ENCODE data around the gene CNTN5.

The CNTN5 gene

DNA sequence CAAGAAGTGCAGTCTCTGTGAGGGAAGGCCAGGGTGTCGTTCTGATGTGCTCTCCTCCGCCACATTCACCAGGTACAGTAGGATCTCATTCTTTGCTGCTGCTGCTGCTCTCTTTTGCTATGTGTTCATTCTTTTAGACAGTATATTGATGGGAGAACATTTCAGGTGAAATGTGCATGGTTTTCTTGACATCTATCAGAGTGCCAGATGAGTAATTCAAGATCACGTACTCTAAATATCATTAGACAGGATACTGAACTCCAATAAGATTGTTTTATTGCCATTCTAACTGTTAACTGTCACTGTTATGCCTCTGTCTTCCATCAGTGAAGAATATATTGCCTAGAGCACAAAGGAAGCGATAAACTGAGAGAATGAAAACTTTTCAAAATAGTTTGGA lies 895.3 kb downstream of the CNTN5 start:
- ATAC-seq (replicated peaks; ENCODE audit: extremely low read depth, poor library complexity, severe bottlenecking) = no peak
- Mint-ChIP-seq H3K27me3 (no peaks in the 10 kb centered on the region), H3K4me1 (no peaks in the 10 kb centered on the region), H3K9me3 (peaks cover 31% of the 10 kb centered on the region), H3K4me3 (no peak overlapping the region), H3K27ac (ENCODE audit: low read depth) (no peak overlapping the region), H3K36me3 (ENCODE audit: insufficient read depth) (no peaks in the 10 kb centered on the region)
- no peak for DNase-seq (ENCODE audit: low spot score in 2 of 2)

GRCh38 chr11:99918761-99919160 lies 898.0 kb downstream of the CNTN5 start:
- H3K9me3 Mint-ChIP-seq = peaks cover 37% of the 10 kb centered on the region
- H3K27me3 Mint-ChIP-seq = no peaks in the 10 kb centered on the region
- H3K27ac Mint-ChIP-seq (ENCODE audit: low read depth) = no peak overlapping the region
- H3K4me3 Mint-ChIP-seq = no peak overlapping the region
- DNase-seq (ENCODE audit: low spot score in 2 of 2) = no peak
- no peaks in the 10 kb centered on the region for H3K4me1 Mint-ChIP-seq
- ATAC-seq (replicated peaks; ENCODE audit: extremely low read depth, poor library complexity, severe bottlenecking) = no peak
- no peaks in the 10 kb centered on the region for H3K36me3 Mint-ChIP-seq (ENCODE audit: insufficient read depth)

GRCh38 chr11:99920956-99921355 lies 900.2 kb downstream of the CNTN5 start:
- H3K4me1 Mint-ChIP-seq = no peaks in the 10 kb centered on the region
- no peak overlapping the region for H3K4me3 Mint-ChIP-seq
- no peaks in the 10 kb centered on the region for H3K27me3 Mint-ChIP-seq
- no peak for DNase-seq (ENCODE audit: low spot score in 2 of 2)
- H3K36me3 Mint-ChIP-seq (ENCODE audit: insufficient read depth) = no peaks in the 10 kb centered on the region
- H3K9me3 Mint-ChIP-seq = peaks cover 45% of the 10 kb centered on the region
- H3K27ac Mint-ChIP-seq (ENCODE audit: low read depth) = no peak overlapping the region
- ATAC-seq (replicated peaks; ENCODE audit: extremely low read depth, poor library complexity, severe bottlenecking) = no peak

DNA sequence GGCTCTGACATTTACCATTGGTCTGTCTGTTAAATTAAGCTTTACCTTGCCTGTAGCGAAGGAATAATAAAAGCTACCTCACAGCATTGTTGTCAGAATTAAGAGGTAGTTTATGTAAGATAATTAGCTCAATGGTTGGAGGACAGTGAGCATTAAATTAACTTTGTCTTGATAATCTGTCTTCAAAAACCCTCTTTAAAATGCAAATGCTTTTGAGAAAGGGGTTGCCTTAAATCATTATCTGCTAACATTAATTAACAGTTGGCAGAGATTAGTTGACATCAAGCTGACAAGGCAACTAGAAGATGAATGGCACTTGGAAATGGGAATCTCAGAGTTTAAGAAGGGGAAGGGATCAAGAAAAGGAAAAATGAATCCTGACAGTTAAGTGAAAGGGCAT lies 905.2 kb downstream of the CNTN5 start:
- no peaks in the 10 kb centered on the region for H3K27me3 Mint-ChIP-seq
- H3K36me3 Mint-ChIP-seq (ENCODE audit: insufficient read depth) = no peaks in the 10 kb centered on the region
- H3K4me3 Mint-ChIP-seq = no peak overlapping the region
- no peak for DNase-seq (ENCODE audit: low spot score in 2 of 2)
- no peak overlapping the region for H3K27ac Mint-ChIP-seq (ENCODE audit: low read depth)
- H3K9me3 Mint-ChIP-seq = peaks cover 32% of the 10 kb centered on the region
- H3K4me1 Mint-ChIP-seq = no peaks in the 10 kb centered on the region
- ATAC-seq (replicated peaks; ENCODE audit: extremely low read depth, poor library complexity, severe bottlenecking) = no peak

GRCh38 chr11:99932684-99933083 lies 911.9 kb downstream of the CNTN5 start:
- no peaks in the 10 kb centered on the region for H3K27me3 Mint-ChIP-seq

DNA sequence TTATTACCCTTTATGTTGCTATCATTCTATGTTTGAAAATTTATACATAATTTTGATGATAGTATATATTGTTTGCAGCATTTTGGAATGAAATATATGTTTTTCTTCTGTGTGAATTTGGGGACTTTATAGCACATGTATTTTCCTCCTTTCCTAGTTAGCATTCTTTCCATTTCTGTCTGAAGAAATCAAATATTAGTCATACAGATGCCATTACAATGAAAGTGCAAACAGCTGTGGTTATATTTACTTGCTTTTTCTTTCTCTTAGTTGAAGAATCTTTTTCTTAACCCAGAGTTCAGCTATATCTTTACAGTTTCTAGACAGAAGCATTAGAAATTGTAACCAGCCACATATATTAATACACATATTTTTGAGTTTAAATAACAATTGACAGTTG lies 913.3 kb downstream of the CNTN5 start:
- H3K9me3 Mint-ChIP-seq = peaks cover 22% of the 10 kb centered on the region
- ATAC-seq (replicated peaks; ENCODE audit: extremely low read depth, poor library complexity, severe bottlenecking) (no peak), DNase-seq (ENCODE audit: low spot score in 2 of 2) (no peak)
- H3K27ac Mint-ChIP-seq (ENCODE audit: low read depth) = no peak overlapping the region
- H3K4me3 Mint-ChIP-seq = no peak overlapping the region
- no peaks in the 10 kb centered on the region for H3K36me3 Mint-ChIP-seq (ENCODE audit: insufficient read depth)
- no peaks in the 10 kb centered on the region for H3K27me3 Mint-ChIP-seq
- H3K4me1 Mint-ChIP-seq = no peaks in the 10 kb centered on the region

More at GRCh38 chr11:99932684-99933083, 911.9 kb downstream of the CNTN5 start:
- ATAC-seq (replicated peaks; ENCODE audit: extremely low read depth, poor library complexity, severe bottlenecking) = no peak
- peaks cover 30% of the 10 kb centered on the region for H3K9me3 Mint-ChIP-seq
- DNase-seq (ENCODE audit: low spot score in 2 of 2) = no peak
- no peak overlapping the region for H3K27ac Mint-ChIP-seq (ENCODE audit: low read depth)
- no peak overlapping the region for H3K4me3 Mint-ChIP-seq
- H3K36me3 Mint-ChIP-seq (ENCODE audit: insufficient read depth) = no peaks in the 10 kb centered on the region
- no peaks in the 10 kb centered on the region for H3K4me1 Mint-ChIP-seq

DNA sequence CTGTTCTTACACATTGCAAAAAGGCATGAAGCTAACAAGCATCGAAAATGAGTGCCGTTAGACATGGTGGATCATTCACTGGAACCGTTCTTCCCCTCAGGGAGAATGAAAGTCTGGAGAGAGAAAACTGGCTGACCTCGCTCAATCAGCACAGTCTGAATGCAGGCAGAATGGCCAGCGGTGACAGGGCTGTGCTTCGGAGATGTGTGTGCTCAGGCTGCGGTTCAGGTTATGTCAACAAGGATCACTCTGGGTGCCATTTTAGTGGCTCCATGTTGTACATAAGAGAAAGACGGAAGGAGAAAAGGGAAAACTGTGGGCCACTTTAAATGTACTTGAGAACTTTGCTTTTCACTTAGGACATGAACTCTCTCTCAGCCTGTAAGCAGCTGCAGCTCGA lies 916.6 kb downstream of the CNTN5 start:
- no peak for DNase-seq (ENCODE audit: low spot score in 2 of 2)
- Mint-ChIP-seq H3K27me3 (no peaks in the 10 kb centered on the region), H3K4me1 (no peaks in the 10 kb centered on the region), H3K27ac (ENCODE audit: low read depth) (no peak overlapping the region), H3K4me3 (no peak overlapping the region), H3K36me3 (ENCODE audit: insufficient read depth) (no peaks in the 10 kb centered on the region), H3K9me3 (peaks cover 14% of the 10 kb centered on the region)
- ATAC-seq (replicated peaks; ENCODE audit: extremely low read depth, poor library complexity, severe bottlenecking) = no peak

GRCh38 chr11:99952816-99953215 lies 932.1 kb downstream of the CNTN5 start:
- ATAC-seq (replicated peaks; ENCODE audit: extremely low read depth, poor library complexity, severe bottlenecking) (no peak), DNase-seq (ENCODE audit: low spot score in 2 of 2) (no peak)
- H3K9me3 Mint-ChIP-seq = peaks cover 7% of the 10 kb centered on the region
- no peak overlapping the region for H3K4me3 Mint-ChIP-seq
- H3K4me1 Mint-ChIP-seq = no peaks in the 10 kb centered on the region
- no peak overlapping the region for H3K27ac Mint-ChIP-seq (ENCODE audit: low read depth)
- no peaks in the 10 kb centered on the region for H3K36me3 Mint-ChIP-seq (ENCODE audit: insufficient read depth)
- no peaks in the 10 kb centered on the region for H3K27me3 Mint-ChIP-seq

DNA sequence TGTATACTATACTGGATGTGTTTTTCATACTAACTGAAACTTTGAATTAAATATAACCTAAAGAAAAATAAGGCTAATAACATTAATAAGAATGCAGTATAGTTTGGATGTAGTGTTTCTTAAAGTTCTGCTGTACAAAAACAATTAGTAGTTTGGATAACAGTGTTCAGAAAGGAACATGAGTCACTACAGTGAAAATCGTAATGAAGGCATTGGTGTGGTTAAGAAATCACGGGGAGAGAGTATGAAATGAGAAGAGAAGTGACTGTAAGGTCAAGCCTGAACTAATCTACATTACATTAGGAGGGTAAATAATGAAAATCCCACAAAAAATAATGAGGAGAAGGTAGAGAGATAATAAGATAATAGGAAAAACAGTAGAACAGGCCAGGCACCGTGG lies 939.8 kb downstream of the CNTN5 start:
- Mint-ChIP-seq H3K27me3 (no peaks in the 10 kb centered on the region), H3K4me3 (no peak overlapping the region), H3K36me3 (ENCODE audit: insufficient read depth) (no peaks in the 10 kb centered on the region), H3K27ac (ENCODE audit: low read depth) (no peak overlapping the region), H3K9me3 (peaks cover 17% of the 10 kb centered on the region), H3K4me1 (no peaks in the 10 kb centered on the region)
- no peak for DNase-seq (ENCODE audit: low spot score in 2 of 2)
- ATAC-seq (replicated peaks; ENCODE audit: extremely low read depth, poor library complexity, severe bottlenecking) = no peak

- H3K27ac Mint-ChIP-seq (ENCODE audit: low read depth) = no peak overlapping the region
- H3K9me3 Mint-ChIP-seq = peaks cover 16% of the 10 kb centered on the region
- no peaks in the 10 kb centered on the region for H3K36me3 Mint-ChIP-seq (ENCODE audit: insufficient read depth)
- no peaks in the 10 kb centered on the region for H3K4me1 Mint-ChIP-seq
- no peaks in the 10 kb centered on the region for H3K27me3 Mint-ChIP-seq
- ATAC-seq (replicated peaks; ENCODE audit: extremely low read depth, poor library complexity, severe bottlenecking) (no peak), DNase-seq (ENCODE audit: low spot score in 2 of 2) (no peak)
- no peak overlapping the region for H3K4me3 Mint-ChIP-seq
These were observed 947.6 kb downstream of the CNTN5 start for GRCh38 chr11:99968336-99968735.

DNA sequence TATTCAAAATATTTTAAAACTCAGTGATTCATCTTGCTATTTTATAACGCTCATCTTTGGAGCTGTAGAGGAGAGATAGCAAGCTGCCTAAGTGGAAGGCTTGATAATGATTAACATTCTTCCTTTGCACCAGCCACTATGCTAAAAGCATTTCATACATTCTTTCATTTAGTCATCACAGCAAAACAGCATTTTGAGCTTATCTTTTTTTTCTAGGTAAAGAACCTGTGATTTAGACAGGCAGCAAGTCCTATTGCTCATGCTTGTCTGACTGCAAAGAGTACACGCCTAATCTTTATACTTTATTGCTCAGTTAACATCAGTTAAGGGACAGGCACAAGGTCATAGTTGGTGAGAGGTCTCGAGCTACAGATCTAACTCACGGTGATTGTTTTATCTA lies 953.2 kb downstream of the CNTN5 start:
- no peak overlapping the region for H3K27ac Mint-ChIP-seq (ENCODE audit: low read depth)
- H3K4me1 Mint-ChIP-seq = no peaks in the 10 kb centered on the region
- H3K27me3 Mint-ChIP-seq = no peaks in the 10 kb centered on the region
- H3K36me3 Mint-ChIP-seq (ENCODE audit: insufficient read depth) = no peaks in the 10 kb centered on the region
- H3K9me3 Mint-ChIP-seq = peaks cover 14% of the 10 kb centered on the region
- no peak overlapping the region for H3K4me3 Mint-ChIP-seq
- ATAC-seq (replicated peaks; ENCODE audit: extremely low read depth, poor library complexity, severe bottlenecking) (no peak), DNase-seq (ENCODE audit: low spot score in 2 of 2) (no peak)

- no peaks in the 10 kb centered on the region for H3K27me3 Mint-ChIP-seq
- H3K27ac Mint-ChIP-seq (ENCODE audit: low read depth) = no peak overlapping the region
- H3K4me3 Mint-ChIP-seq = no peak overlapping the region
- DNase-seq (ENCODE audit: low spot score in 2 of 2) = no peak
- H3K4me1 Mint-ChIP-seq = no peaks in the 10 kb centered on the region
- no peaks in the 10 kb centered on the region for H3K36me3 Mint-ChIP-seq (ENCODE audit: insufficient read depth)
- ATAC-seq (replicated peaks; ENCODE audit: extremely low read depth, poor library complexity, severe bottlenecking) = no peak
- peaks cover 22% of the 10 kb centered on the region for H3K9me3 Mint-ChIP-seq
These were observed 958.3 kb downstream of the CNTN5 start for GRCh38 chr11:99979042-99979441.

DNA sequence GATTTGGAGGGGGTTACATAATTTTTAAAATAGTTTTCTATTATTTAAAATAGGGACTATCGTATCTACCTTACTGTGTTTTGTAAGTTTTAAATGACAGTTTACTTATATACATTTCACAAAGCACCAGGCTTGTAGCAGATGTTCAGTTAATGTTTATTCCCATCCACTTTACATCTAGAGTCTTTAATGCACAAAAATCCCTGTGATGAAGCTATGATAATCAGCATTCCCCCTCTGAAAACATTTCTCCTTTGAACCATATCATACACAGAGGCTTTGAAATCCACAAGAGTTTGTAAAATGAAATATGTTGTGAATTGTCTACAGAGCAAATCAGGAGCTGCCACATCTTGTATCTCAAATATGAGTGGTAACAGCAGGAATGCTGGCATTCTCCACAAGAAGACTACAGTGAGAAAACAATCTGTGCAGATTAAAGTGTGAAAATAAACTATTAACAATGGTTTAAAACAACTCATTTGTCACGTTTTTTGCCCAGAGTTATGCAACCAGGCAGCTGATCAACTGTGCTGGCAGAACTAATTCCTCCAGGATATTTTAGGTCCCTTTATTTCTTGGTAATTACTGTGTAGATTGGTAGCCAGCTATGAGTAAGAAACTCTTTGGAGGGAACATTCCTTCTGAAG lies 967.2 kb downstream of the CNTN5 start:
- Mint-ChIP-seq H3K36me3 (ENCODE audit: insufficient read depth) (no peaks in the 10 kb centered on the region), H3K4me3 (no peak overlapping the region), H3K9me3 (peaks cover 23% of the 10 kb centered on the region), H3K27me3 (no peaks in the 10 kb centered on the region), H3K4me1 (no peaks in the 10 kb centered on the region), H3K27ac (ENCODE audit: low read depth) (no peak overlapping the region)
- ATAC-seq (replicated peaks; ENCODE audit: extremely low read depth, poor library complexity, severe bottlenecking) = no peak
- no peak for DNase-seq (ENCODE audit: low spot score in 2 of 2)

DNA sequence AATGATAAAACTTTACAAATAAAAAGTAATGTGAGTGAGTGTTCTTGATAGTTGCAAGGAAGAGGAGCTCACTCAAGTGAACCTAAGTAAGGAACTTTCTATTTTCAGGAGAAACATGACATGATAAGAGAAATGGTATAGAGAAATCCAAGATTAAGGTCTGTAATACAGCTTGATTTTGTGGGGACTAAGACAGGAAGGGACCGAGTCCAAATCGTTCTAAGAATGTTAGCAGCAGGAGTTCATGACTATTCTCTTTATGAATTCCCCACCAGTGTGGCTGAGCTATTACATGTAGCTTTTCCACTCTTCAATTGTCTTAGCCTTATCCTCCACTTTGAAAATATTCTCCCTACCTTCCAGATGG lies 967.7 kb downstream of the CNTN5 start:
- Mint-ChIP-seq H3K4me3 (no peak overlapping the region), H3K27me3 (no peaks in the 10 kb centered on the region), H3K27ac (ENCODE audit: low read depth) (no peak overlapping the region), H3K9me3 (peaks cover 18% of the 10 kb centered on the region), H3K4me1 (no peaks in the 10 kb centered on the region), H3K36me3 (ENCODE audit: insufficient read depth) (no peaks in the 10 kb centered on the region)
- ATAC-seq (replicated peaks; ENCODE audit: extremely low read depth, poor library complexity, severe bottlenecking) (no peak), DNase-seq (ENCODE audit: low spot score in 2 of 2) (no peak)

All from central memory CD8-positive, alpha-beta T cell (primary cell).